Endothelial cell of umbilical vein (primary cell): ENCODE data around the gene SPINT1. TPM values are rescaled to one million over a fixed set of nuclear protein-coding genes. Genes with fewer than 3 reads are reported as not detected.

Experiments used
- BruUV-seq: library from RNA; stranded (reverse); fragments of 400-500 nt; replicated peaks from 2 replicates; lab custom pipeline; 2021; lab: Mats Ljungman, UMichigan
- CTCF ChIA-PET: fragments of 300-600, 350-600 bp; sonication (Branson Sonifier 250); formaldehyde crosslinking; loops from one replicate; lab custom pipeline; 2021; ENCODE audit warnings: antibody characterized with exemption, inconsistent platforms; lab: Charles Lee
- POLR2A ChIA-PET: fragments of 300-600, 350-600 bp; sonication (Branson Sonifier 250); formaldehyde crosslinking; loops from one replicate; lab custom pipeline; 2021; ENCODE audit warnings: antibody characterized with exemption, inconsistent platforms; lab: Charles Lee
- DNase-seq: peaks from one replicate; pipeline ENCODE4 v3.0.0-alpha.2; 2011; ENCODE audit warnings: low read depth, low spot score
- FAIRE-seq: peaks from 2 replicates; lab custom pipeline; 2011; peaks lifted over from hg19 to GRCh38; lab: Jason Lieb, UNC
- H2AFZ ChIP-seq: 2 replicates; pipeline ENCODE4 v1.6.0; 2012; ENCODE audit warnings: low read depth, low read length, control low read depth, inconsistent platforms
- H3K27ac ChIP-seq: 2 replicates; pipeline ENCODE4 v1.5.1; 2011; ENCODE audit warnings: low read depth, mild to moderate bottlenecking, control low read depth, low read length, moderate library complexity; ENCODE audit not compliant: insufficient read depth
- H3K27me3 ChIP-seq, 2 experiments: 2 replicates each; pipeline versions ENCODE4 v1.6.0 to v1.6.1; 2011; ENCODE audit warnings: low read length in 2 of 2, mixed read lengths in 1 of 2; ENCODE audit not compliant: control insufficient read depth in 2 of 2, insufficient read depth in 2 of 2
- H3K36me3 ChIP-seq, 2 experiments: 2 replicates in 1 of 2; 3 replicates in 1 of 2; pipeline ENCODE4 v1.5.1; 2011; ENCODE audit warnings: low read length in 2 of 2, mild to moderate bottlenecking in 1 of 2, moderate library complexity in 1 of 2; ENCODE audit not compliant: control insufficient read depth in 2 of 2, insufficient read depth in 2 of 2; ENCODE audit errors: extremely low read depth in 1 of 2
- H3K4me1 ChIP-seq: 3 replicates; pipeline ENCODE4 v1.5.1; 2011; ENCODE audit warnings: mild to moderate bottlenecking, low read length; ENCODE audit not compliant: control insufficient read depth, insufficient read depth; ENCODE audit errors: extremely low read depth
- H3K4me2 ChIP-seq: 2 replicates; pipeline ENCODE4 v1.6.1; 2011; ENCODE audit warnings: low read length, control low read depth, mixed read lengths; ENCODE audit not compliant: insufficient read depth
- H3K4me3 ChIP-seq, 3 experiments: fragments of 200-600 bp in 1 of 3; sonication (generic), shearing (Covaris generic) in 1 of 3; replicated peaks in 1 of 3; 2 replicates each; pipeline ENCODE4 v1.5.1; 2011 to 2016; ENCODE audit warnings: control low read depth in 3 of 3, low read length in 3 of 3, mild to moderate bottlenecking in 2 of 3, inconsistent platforms in 1 of 3, low read depth in 1 of 3, moderate library complexity in 1 of 3; ENCODE audit not compliant: insufficient read depth in 1 of 3
- H3K79me2 ChIP-seq: 2 replicates; pipeline ENCODE4 v1.6.0; 2012; ENCODE audit warnings: low read length, inconsistent platforms; ENCODE audit not compliant: control insufficient read depth, insufficient read depth
- H3K9ac ChIP-seq: replicated peaks from 2 replicates; pipeline ENCODE3; 2011; ENCODE audit warnings: low read length, control low read depth; ENCODE audit not compliant: insufficient read depth; ENCODE audit errors: extremely low read depth
- H3K9me1 ChIP-seq: replicated peaks from 3 replicates; pipeline ENCODE4 v1.6.0; 2011; ENCODE audit warnings: mild to moderate bottlenecking, low read length; ENCODE audit not compliant: control insufficient read depth, insufficient read depth; ENCODE audit errors: extremely low read depth
- H3K9me3 ChIP-seq: replicated peaks from 2 replicates; pipeline ENCODE4 v1.5.1; 2012; ENCODE audit warnings: low read length, inconsistent platforms; ENCODE audit not compliant: control insufficient read depth, insufficient read depth
- H4K20me1 ChIP-seq: replicated peaks from 2 replicates; pipeline ENCODE3; 2011; ENCODE audit warnings: mild to moderate bottlenecking, low read length; ENCODE audit not compliant: control insufficient read depth, insufficient read depth; ENCODE audit errors: extremely low read depth
- CTCF ChIP-seq, 2 donors: IDR thresholded peaks; 1 replicate in 1 of 2; 2 replicates in 1 of 2; pipeline ENCODE4 v1.5.1; 2011; ENCODE audit warnings: low read length in 2 of 2, mild to moderate bottlenecking in 2 of 2, moderate library complexity in 2 of 2, control low read depth in 1 of 2, inconsistent platforms in 1 of 2, low read depth in 1 of 2; ENCODE audit not compliant: insufficient read depth in 1 of 2; ENCODE audit errors: extremely low read depth in 1 of 2
- GATA2 ChIP-seq: IDR thresholded peaks from 2 replicates; pipeline ENCODE4 v1.7.0; 2011; ENCODE audit warnings: low read depth, mild to moderate bottlenecking, moderate library complexity, mixed read lengths, low read length; ENCODE audit not compliant: insufficient read length, insufficient read depth
- MAX ChIP-seq: IDR thresholded peaks from 2 replicates; pipeline ENCODE4 v1.6.1; 2011; ENCODE audit not compliant: insufficient read depth, insufficient read length
- MYC ChIP-seq: IDR thresholded peaks from one replicate; pipeline ENCODE4 v1.6.1; 2011; ENCODE audit warnings: mild to moderate bottlenecking, low read depth, low read length
- POLR2A ChIP-seq: IDR thresholded peaks from 2 replicates; pipeline ENCODE4 v1.6.1; 2012; ENCODE audit warnings: low read depth, mild to moderate bottlenecking, control low read depth, low read length
- POLR2AphosphoS5 ChIP-seq: IDR thresholded peaks from 2 replicates; pipeline ENCODE4 v1.6.1; 2012; ENCODE audit warnings: low read depth, mild to moderate bottlenecking, control low read depth, low read length, moderate library complexity; ENCODE audit not compliant: insufficient read depth
- dilution Hi-C: fragments of 300-500 bp; cut with MboI; formaldehyde crosslinking; loops from one replicate; pipeline ENCODE4 v1.15.0; 2019; ENCODE audit warnings: low sequenced_read_pairs; ENCODE audit not compliant: extremely low pct_ligation_motif_present
- intact Hi-C: fragments of 100-400 bp; cut with micrococcal nuclease; formaldehyde crosslinking; loops from one replicate; pipeline ENCODE4 v1.10.0; 2022
- polyA plus RNA-seq, 4 experiments: library from polyadenylated mRNA; depleted of rRNA in 3 of 4; stranded (reverse) in 3 of 4; unstranded in 1 of 4; fragments of >200 nt; gene quantifications; 2 replicates each; pipeline versions ENCODE4 v1.2.1 to v1.2.3, GENCODE V29; 2011 to 2012; ENCODE audit warnings: missing spikeins in 1 of 4
- total RNA-seq: library from RNA; stranded (reverse); gene quantifications from 2 replicates; pipeline ENCODE4 v1.2.3, GENCODE V29; 2021

Gene SPINT1
- total and polyA plus RNA-seq, 2 donors (not counting 3 experiments of a cell fraction or from before 2014, with no cell fraction given): 4.1 to 4.2 TPM

GRCh38 chr15:40871749-40872617 is 28.1 kb downstream of the SPINT1 start:
- CTCF ChIA-PET: interaction anchor here (0.9 to 5.9 kb wide), 7 partner anchors 9 to 24 kb away, joined by 3 to 146 read pairs (median 5); partner anchors contain the start of gene VPS18
- no TSS peak for BruUV-seq
- intact Hi-C loops: no loop called here
- Histone ChIP-seq H3K4me1 (no peaks in the 10 kb centered on the region), H3K27ac (no peak overlapping the region), H3K36me3 (no peaks in the 10 kb centered on the region), H4K20me1 (no peaks in the 10 kb centered on the region), H3K9me3 (no peaks in the 10 kb centered on the region), H2AFZ (no peak overlapping the region), H3K27me3 (no peaks in the 10 kb centered on the region), H3K79me2 (no peaks in the 10 kb centered on the region), H3K4me2 (no peak overlapping the region), H3K4me3 (no peak overlapping the region), H3K9me1 (no peaks in the 10 kb centered on the region), H3K9ac (no peak overlapping the region)
- FAIRE-seq (no peak), DNase-seq (no peak)
- dilution Hi-C loops: no loop called here
- POLR2A ChIA-PET: no interaction called here
- no peak for TF ChIP-seq POLR2A
- no peak for TF ChIP-seq GATA2
- TF ChIP-seq MYC: no peak
- no peak for TF ChIP-seq POLR2AphosphoS5
- TF ChIP-seq MAX: no peak
- TF ChIP-seq CTCF (IDR thresholded peaks at IDR 0.05; ENCODE audit: extremely low read depth in 1 of 2, insufficient read depth in 1 of 2, low read depth in 1 of 2, low read length in 2 of 2): no peak
